ENCODE results near the gene HERC2. TPM values are rescaled to one million over a fixed set of nuclear protein-coding genes. Genes with fewer than 3 reads are reported as not detected.
"Not testable (repeated sequence)": the region's sequence is repeated elsewhere in the genome, so short reads cannot be mapped to it uniquely, and the experiment has no call there.

HERC2 gene
- total RNA-seq, 2 experiments from 2014 or later = 36.0 to 36.5 TPM

DNA sequence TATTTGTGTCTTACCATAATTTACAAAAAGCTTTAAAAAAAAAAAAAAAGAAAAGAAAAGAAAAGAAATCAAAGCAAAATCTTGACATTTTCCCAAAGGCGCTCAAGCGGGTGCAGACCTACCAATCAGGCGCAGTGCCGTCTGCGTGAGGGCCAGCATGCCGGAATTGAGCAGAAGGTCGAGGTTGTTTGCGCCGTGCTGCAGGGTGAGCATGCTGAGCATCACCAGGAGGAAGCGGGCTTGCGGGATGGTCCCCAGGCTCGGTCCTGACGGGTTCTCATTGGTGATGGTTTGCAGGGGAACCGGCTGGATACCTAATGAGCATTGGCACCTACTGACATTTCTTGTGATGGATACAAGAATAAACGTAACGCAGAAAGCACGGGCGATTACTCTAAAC is 93.9 kb downstream of the HERC2 start:
- ATAC-seq (ENCODE audit: poor library complexity) = no peak
- peaks cover 68% of the 10 kb centered on the region for H3K36me3 Mint-ChIP-seq (ENCODE audit: low read depth)

DNA sequence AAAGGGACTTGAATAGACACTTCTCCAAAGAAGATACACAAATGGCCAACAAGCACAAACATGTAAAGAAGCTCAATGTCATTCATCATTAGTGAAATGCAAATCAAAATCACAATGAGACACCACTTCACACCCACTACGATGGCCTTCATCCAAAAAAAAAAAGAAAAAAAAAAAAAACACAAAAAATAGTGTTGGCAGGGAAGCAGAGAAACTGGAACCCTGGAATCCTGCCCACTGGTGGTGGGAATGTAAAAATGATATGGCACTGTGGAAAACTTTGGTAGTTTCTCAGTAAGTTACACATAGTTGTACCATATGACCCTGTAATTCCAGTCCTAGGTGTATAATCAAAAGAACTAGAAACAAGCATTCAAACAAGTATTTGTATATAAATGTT is 94.7 kb downstream of the HERC2 start:
- H3K4me3 Mint-ChIP-seq; DNase-seq; H3K9me3 ChIP-seq (ENCODE audit: control insufficient read depth in 1 of 2, insufficient read depth in 1 of 2, low read length in 2 of 2); POLR2A ChIA-PET; H3K27me3 Mint-ChIP-seq; H3K27me3 ChIP-seq (ENCODE audit: control insufficient read depth in 1 of 2, insufficient read depth in 2 of 2, low read length in 2 of 2); H3K4me1 ChIP-seq (ENCODE audit: insufficient read depth, low read length); H3K4me3 ChIP-seq (ENCODE audit: low read length); H3K36me3 ChIP-seq (ENCODE audit: insufficient read depth, low read length); CTCF ChIA-PET; intact Hi-C loops (cut with DNase I, micrococcal nuclease); H3K27ac Mint-ChIP-seq; H3K9me3 Mint-ChIP-seq; H3K4me1 Mint-ChIP-seq (ENCODE audit: low read depth); H3K27ac ChIP-seq (ENCODE audit: low read depth in 1 of 2, low read length in 2 of 2); ATAC-seq (ENCODE audit: poor library complexity): not testable (repeated sequence)
- peaks cover 62% of the 10 kb centered on the region for H3K36me3 Mint-ChIP-seq (ENCODE audit: low read depth)

More for the DNA sequence above, 93.9 kb downstream of the HERC2 start:
- Histone ChIP-seq H3K27me3 (ENCODE audit: control insufficient read depth in 1 of 2, insufficient read depth in 2 of 2, low read length in 2 of 2) (no peaks in the 10 kb centered on the region), H3K36me3 (ENCODE audit: insufficient read depth, low read length) (no peaks in the 10 kb centered on the region), H3K27ac (ENCODE audit: low read depth in 1 of 2, low read length in 2 of 2) (no peak overlapping the region), H3K9me3 (ENCODE audit: control insufficient read depth in 1 of 2, insufficient read depth in 1 of 2, low read length in 2 of 2) (no peaks in the 10 kb centered on the region), H3K4me3 (ENCODE audit: low read length) (no peak overlapping the region), H3K4me1 (ENCODE audit: insufficient read depth, low read length) (no peaks in the 10 kb centered on the region)
- no peaks in the 10 kb centered on the region for H3K4me1 Mint-ChIP-seq (ENCODE audit: low read depth)
- H3K27ac Mint-ChIP-seq = no peak overlapping the region
- H3K27me3 Mint-ChIP-seq = no peaks in the 10 kb centered on the region
- ChIA-PET POLR2A (no interaction called here), CTCF (no interaction called here)
- H3K4me3 Mint-ChIP-seq = no peak overlapping the region
- TF ChIP-seq, protein P1, sequence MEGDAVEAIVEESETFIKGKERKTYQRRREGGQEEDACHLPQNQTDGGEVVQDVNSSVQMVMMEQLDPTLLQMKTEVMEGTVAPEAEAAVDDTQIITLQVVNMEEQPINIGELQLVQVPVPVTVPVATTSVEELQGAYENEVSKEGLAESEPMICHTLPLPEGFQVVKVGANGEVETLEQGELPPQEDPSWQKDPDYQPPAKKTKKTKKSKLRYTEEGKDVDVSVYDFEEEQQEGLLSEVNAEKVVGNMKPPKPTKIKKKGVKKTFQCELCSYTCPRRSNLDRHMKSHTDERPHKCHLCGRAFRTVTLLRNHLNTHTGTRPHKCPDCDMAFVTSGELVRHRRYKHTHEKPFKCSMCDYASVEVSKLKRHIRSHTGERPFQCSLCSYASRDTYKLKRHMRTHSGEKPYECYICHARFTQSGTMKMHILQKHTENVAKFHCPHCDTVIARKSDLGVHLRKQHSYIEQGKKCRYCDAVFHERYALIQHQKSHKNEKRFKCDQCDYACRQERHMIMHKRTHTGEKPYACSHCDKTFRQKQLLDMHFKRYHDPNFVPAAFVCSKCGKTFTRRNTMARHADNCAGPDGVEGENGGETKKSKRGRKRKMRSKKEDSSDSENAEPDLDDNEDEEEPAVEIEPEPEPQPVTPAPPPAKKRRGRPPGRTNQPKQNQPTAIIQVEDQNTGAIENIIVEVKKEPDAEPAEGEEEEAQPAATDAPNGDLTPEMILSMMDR (IDR thresholded peaks at IDR 0.05) = no peak
- intact Hi-C loops (cut with DNase I, micrococcal nuclease) = no loop called here
- no peaks in the 10 kb centered on the region for H3K9me3 Mint-ChIP-seq
- DNase-seq = no peak

DNA sequence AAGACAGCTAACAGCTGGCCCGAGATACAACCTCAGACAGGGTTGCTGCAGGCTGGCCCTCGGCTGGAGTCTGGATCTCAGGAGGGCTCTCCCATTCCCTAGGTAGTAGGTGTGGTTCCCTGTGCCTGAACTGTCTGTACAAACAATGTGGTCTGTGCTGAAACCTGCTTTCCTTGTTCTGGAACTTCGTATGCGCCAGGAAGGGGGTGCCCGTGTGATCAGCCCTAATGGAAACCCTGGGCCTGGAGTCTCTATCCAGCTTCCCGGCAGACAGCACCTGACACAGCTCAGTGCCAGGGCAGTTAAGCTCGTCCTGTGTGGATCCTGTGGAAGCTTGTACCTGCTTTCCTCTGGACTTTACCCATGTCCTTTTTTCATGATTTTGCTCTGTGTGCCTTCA is 99.4 kb downstream of the HERC2 start:
- H3K36me3 Mint-ChIP-seq (ENCODE audit: low read depth) = peaks cover 59% of the 10 kb centered on the region
- CTCF ChIA-PET; H3K9me3 Mint-ChIP-seq; ATAC-seq (ENCODE audit: poor library complexity); H3K4me1 Mint-ChIP-seq (ENCODE audit: low read depth); H3K27ac Mint-ChIP-seq; H3K27me3 ChIP-seq (ENCODE audit: control insufficient read depth in 1 of 2, insufficient read depth in 2 of 2, low read length in 2 of 2); H3K27me3 Mint-ChIP-seq; H3K4me1 ChIP-seq (ENCODE audit: insufficient read depth, low read length); H3K4me3 ChIP-seq (ENCODE audit: low read length); H3K9me3 ChIP-seq (ENCODE audit: control insufficient read depth in 1 of 2, insufficient read depth in 1 of 2, low read length in 2 of 2); H3K27ac ChIP-seq (ENCODE audit: low read depth in 1 of 2, low read length in 2 of 2); DNase-seq; H3K4me3 Mint-ChIP-seq; POLR2A ChIA-PET: not testable (repeated sequence)
- intact Hi-C loops (cut with DNase I, micrococcal nuclease) = loop anchor here in 1 of 2 experiments (5.0 kb wide), 1 partner anchor 95 kb away; no protein-coding TSS in a partner anchor
- peaks cover 31% of the 10 kb centered on the region for H3K36me3 ChIP-seq (ENCODE audit: insufficient read depth, low read length)

DNA sequence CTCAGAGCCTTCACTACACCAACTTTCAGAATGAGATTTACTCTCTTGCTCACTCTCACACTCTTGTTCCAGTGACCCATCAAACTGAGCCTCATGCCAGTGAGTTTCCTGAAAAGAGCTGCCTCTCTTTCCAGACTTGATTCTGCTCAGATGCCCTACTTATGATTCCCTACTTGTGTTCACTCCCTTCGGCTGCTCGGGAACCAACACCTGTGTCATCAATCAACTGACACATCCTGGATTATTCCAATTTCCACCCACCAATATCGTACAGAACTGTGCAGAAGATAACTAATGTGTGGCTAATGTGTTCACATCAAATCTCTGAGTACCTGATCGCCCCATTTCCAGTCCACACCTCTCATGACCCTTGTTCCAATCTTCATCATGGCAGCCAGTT is 100.3 kb downstream of the HERC2 start:
- H3K4me1 ChIP-seq (ENCODE audit: insufficient read depth, low read length); ATAC-seq (ENCODE audit: poor library complexity); H3K27ac ChIP-seq (ENCODE audit: low read depth in 1 of 2, low read length in 2 of 2); H3K27me3 Mint-ChIP-seq; H3K27ac Mint-ChIP-seq; H3K4me3 Mint-ChIP-seq; H3K9me3 Mint-ChIP-seq; H3K27me3 ChIP-seq (ENCODE audit: control insufficient read depth in 1 of 2, insufficient read depth in 2 of 2, low read length in 2 of 2); POLR2A ChIA-PET; H3K4me1 Mint-ChIP-seq (ENCODE audit: low read depth); DNase-seq; CTCF ChIA-PET; H3K9me3 ChIP-seq (ENCODE audit: control insufficient read depth in 1 of 2, insufficient read depth in 1 of 2, low read length in 2 of 2); H3K4me3 ChIP-seq (ENCODE audit: low read length): not testable (repeated sequence)
- H3K36me3 Mint-ChIP-seq (ENCODE audit: low read depth) = peaks cover 55% of the 10 kb centered on the region
- intact Hi-C loops (cut with DNase I, micrococcal nuclease) = loop anchor here in 1 of 2 experiments (5.0 kb wide), 1 partner anchor 94 kb away; no protein-coding TSS in a partner anchor
- H3K36me3 ChIP-seq (ENCODE audit: insufficient read depth, low read length) = peaks cover 31% of the 10 kb centered on the region

Data from CD4-positive, alpha-beta T cell (primary cell).